Effector memory CD4-positive, alpha-beta T cell (primary cell): ENCODE measurements around the gene SPACDR.
"Not testable (repeated sequence)": the region's sequence is repeated elsewhere in the genome, so short reads cannot be mapped to it uniquely, and the experiment has no call there.

Source experiments
- DNase-seq, 3 donors: peaks; one replicate each; pipeline ENCODE4 v3.0.0-alpha.2; 2020
- H3K27ac ChIP-seq: 2 replicates; pipeline ENCODE4 v1.7.0; 2013; ENCODE audit warnings: mild to moderate bottlenecking, low read length, moderate library complexity; ENCODE audit not compliant: insufficient read depth, poor library complexity, severe bottlenecking
- H3K27me3 ChIP-seq: replicated peaks from 2 replicates; pipeline ENCODE4 v1.7.0; 2013; ENCODE audit warnings: mild to moderate bottlenecking, low read length; ENCODE audit not compliant: insufficient read depth, control insufficient read depth, poor library complexity, severe bottlenecking
- H3K36me3 ChIP-seq: 2 replicates; pipeline ENCODE4 v1.7.0; 2013; ENCODE audit warnings: mild to moderate bottlenecking, low read length, moderate library complexity; ENCODE audit not compliant: control insufficient read depth, insufficient read depth
- H3K4me1 ChIP-seq: 2 replicates; pipeline ENCODE4 v1.7.0; 2013; ENCODE audit warnings: low read length, mild to moderate bottlenecking; ENCODE audit not compliant: control insufficient read depth, insufficient read depth, poor library complexity, severe bottlenecking
- H3K4me3 ChIP-seq: 2 replicates; pipeline ENCODE4 v1.7.0; 2013; ENCODE audit warnings: low read length, low read depth, mild to moderate bottlenecking; ENCODE audit not compliant: insufficient read depth, poor library complexity, severe bottlenecking
- H3K9me3 ChIP-seq: 2 replicates; pipeline ENCODE4 v1.7.0; 2013; ENCODE audit warnings: mild to moderate bottlenecking, low read length, moderate library complexity; ENCODE audit not compliant: control insufficient read depth
- total RNA-seq, 3 donors: gene quantifications; one replicate each; lab custom pipeline; 2026; lab: John Stamatoyannopoulos, UW

SPACDR gene, protein sequence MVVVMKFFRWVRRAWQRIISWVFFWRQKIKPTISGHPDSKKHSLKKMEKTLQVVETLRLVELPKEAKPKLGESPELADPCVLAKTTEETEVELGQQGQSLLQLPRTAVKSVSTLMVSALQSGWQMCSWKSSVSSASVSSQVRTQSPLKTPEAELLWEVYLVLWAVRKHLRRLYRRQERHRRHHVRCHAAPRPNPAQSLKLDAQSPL
- total RNA-seq, result 0.17 to 0.44 (median 0.19) reads per million in 3 donors

DNA sequence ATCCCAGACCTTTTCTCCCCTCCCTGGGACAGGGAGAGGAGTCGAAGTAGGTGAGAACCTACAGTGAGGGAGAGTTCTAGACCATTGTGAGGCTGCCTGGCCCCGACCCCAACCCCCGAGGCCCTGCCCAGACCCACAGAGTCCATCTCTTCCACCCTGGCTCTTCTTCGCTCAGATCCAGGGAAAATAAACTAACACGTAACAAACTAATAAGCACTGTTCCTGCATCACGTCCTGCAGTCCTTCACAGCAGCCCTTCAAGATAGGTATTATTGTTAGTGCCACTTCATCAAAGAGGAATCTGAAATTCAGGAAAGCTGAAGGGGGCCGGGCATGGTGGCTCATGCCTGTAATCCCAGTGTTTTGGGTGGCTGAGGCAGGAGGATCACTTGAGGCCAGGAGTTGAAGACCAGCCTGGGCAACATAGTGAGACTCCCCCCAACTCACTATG, at the start of gene SPACDR:
Gene SPACDR, minus strand, starts transcription at position 51 of the 451 bp plus-strand sequence. CDS start 235 bp downstream, outside the sequence.
- no peaks in the 10 kb centered on the region for H3K9me3 ChIP-seq
- no peak within 1 kb of the TSS for H3K4me3 ChIP-seq
- peaks cover under 1% of the 10 kb centered on the region for H3K4me1 ChIP-seq
- H3K36me3 ChIP-seq, result peaks cover 43% of the 10 kb centered on the region
- no peaks in the 10 kb centered on the region for H3K27me3 ChIP-seq
- H3K27ac ChIP-seq, result no peak within 1 kb of the TSS
- DNase-seq, result no peak

DNA sequence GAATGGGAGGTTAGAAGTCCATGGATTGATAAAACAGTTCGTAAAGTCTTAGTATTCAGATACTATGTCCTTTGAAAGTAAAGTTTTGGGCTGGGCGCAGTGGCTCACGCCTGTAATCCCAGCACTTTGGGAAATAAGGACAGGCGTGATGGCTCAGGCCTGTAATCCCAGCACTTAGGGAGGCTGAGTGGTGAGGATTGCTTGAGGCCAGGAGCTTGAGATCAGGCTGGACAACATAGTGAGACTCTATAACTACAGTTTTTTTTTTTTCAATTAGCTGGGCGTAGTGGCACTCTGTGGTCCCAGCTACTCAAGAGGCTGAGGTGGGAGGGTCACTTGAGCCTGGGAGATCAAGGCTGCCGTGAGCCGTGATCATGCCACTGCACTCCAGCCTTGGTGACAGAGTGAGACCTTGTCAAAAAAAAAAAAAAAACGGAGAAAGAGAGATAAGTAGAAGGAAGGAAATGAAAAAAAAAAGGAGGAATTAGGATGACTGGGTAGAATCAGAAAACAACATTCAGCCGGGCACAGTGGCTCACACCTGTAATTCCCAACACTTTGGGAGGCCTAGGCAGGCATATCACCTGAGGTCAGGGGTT, 49.3 kb upstream of the SPACDR start:
- Histone ChIP-seq H3K9me3 (no peaks in the 10 kb centered on the region), H3K4me1 (peaks cover 22% of the 10 kb centered on the region), H3K27me3 (no peaks in the 10 kb centered on the region), H3K4me3 (no peak overlapping the region), H3K36me3 (no peaks in the 10 kb centered on the region), H3K27ac (no peak overlapping the region)
- DNase-seq, result no peak

DNA sequence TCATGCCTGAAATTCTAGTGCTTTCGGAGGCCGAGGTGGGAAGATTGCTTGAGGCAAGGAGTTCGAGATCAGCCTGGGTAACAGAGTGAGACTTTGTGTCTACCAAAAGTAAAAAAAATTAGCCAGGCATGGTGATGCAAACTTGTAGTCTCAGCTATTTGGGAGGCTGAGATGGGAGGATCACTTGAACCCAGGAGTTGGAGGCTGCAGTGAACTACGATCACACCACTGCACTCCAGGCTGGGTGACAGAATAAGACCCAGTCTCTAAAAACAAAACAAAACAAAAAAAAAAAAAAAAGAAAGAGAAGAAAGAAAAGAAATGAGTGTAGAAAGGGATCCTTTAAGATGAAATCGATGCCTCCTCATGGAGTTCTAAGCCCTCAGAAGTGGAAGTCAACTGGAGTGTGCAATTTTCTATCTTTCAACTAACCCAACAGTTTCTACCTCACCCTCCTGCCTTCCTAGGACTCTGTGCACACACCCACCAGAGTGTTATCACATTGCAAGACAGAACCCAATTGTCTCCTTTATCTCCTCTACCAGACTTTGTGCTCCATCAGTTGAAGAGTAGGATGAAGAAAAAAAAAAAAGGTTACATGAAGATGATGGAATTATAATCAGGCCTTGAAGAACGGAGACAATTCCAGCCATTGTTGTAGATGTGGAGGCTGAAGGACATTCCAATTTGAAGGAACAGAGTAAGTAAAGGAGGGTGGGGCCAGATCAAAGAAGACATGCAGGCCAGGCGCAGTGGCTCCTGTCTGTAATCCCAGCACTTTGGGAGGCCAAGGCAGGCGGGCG, 46.6 kb upstream of the SPACDR start:
- H3K36me3 ChIP-seq, result no peaks in the 10 kb centered on the region
- no peak overlapping the region for H3K27ac ChIP-seq
- H3K4me3 ChIP-seq, result no peak overlapping the region
- no peak for DNase-seq
- H3K9me3 ChIP-seq, result no peaks in the 10 kb centered on the region
- peaks cover 8% of the 10 kb centered on the region for H3K4me1 ChIP-seq
- no peaks in the 10 kb centered on the region for H3K27me3 ChIP-seq

DNA sequence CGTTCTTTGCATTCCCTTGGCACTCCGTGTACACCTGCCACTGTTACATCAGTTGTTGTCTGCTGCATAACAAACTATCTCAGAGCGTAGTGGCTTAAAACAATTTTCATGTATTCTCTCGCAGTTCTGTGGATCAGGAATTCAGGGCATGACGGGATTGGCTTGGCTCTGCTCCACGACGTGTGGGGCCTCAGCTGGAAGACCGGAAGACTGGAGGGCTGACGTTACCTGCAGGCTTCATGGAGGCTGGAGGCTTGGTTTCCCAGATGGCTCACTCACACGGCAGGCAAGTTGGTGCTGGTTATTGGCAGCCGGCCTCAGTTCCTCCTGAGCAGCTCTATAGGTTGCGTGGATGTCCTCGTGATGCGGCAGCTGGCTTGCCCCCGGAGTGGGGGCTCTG, 45.2 kb upstream of the SPACDR start:
- no peaks in the 10 kb centered on the region for H3K9me3 ChIP-seq
- H3K4me1 ChIP-seq, result no peaks in the 10 kb centered on the region
- no peaks in the 10 kb centered on the region for H3K36me3 ChIP-seq
- no peaks in the 10 kb centered on the region for H3K27me3 ChIP-seq
- H3K4me3 ChIP-seq, result no peak overlapping the region
- H3K27ac ChIP-seq, result no peak overlapping the region
- DNase-seq, result no peak

DNA sequence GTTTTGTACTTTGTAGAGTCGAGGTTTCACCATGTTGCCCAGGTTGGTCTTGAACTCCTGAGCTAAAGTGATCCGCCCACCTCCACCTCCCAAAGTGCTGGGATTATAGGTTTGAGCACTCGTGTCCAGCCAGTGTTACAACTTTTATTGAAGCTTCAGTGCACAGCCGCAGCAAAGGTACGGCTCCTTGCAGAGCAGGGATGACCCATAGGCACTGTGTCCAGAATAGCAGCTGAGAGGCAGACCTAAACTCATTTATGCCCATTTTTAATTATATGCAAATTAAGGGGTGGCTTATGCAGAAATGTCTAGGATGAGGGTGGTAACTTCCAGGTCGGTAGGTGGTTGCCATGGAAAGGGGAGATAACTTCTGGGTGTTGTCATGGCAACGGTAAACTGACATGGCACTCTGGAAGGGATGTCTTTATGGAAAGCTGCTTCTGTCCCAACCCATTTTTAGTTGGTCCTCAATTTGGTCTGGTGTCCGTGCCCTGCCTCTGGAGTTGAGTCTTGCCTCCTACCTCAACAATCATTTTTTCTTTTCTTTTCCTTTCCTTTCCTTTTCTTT, 42.4 kb upstream of the SPACDR start:
- no peaks in the 10 kb centered on the region for H3K9me3 ChIP-seq
- no peak for DNase-seq
- no peak overlapping the region for H3K4me3 ChIP-seq
- no peak overlapping the region for H3K27ac ChIP-seq
- no peaks in the 10 kb centered on the region for H3K27me3 ChIP-seq
- no peaks in the 10 kb centered on the region for H3K36me3 ChIP-seq
- no peaks in the 10 kb centered on the region for H3K4me1 ChIP-seq

DNA sequence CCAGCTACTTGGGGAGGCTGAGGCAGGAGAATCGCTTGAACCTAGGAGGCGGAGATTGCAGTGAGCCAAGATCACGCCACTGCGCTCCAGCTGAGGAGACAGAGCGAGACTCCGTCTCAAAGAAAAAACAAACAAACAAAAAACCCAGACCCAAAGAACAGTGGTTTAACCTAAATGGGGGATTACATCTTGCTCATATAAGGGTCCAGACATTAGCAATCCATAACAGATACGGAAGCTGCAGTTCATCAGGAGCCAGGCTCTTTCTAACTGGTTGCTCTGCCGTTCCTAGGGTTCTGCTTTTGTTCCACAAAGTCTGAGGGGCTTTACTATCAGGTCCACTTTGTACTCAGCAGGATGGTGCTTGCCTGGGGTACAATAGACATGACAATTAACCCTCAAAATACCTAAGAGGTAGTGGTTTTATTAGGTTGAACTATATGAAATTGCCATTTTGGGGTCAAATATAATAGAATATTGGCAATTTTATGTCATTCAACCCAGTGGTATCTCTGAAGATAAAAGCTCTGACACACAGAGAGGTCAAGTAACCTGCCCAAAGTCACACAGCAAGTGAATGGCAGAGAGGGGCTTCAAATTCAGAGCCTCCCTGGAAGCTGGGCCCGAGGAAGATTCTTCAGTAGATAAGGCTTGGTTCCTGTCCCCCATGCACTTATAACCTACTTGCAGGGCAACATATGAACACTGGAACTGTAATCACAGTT, 41.0 kb upstream of the SPACDR start:
- Histone ChIP-seq H3K9me3 (no peaks in the 10 kb centered on the region), H3K27ac (no peak overlapping the region), H3K27me3 (no peaks in the 10 kb centered on the region), H3K4me1 (no peaks in the 10 kb centered on the region), H3K36me3 (no peaks in the 10 kb centered on the region), H3K4me3 (no peak overlapping the region)
- no peak for DNase-seq

DNA sequence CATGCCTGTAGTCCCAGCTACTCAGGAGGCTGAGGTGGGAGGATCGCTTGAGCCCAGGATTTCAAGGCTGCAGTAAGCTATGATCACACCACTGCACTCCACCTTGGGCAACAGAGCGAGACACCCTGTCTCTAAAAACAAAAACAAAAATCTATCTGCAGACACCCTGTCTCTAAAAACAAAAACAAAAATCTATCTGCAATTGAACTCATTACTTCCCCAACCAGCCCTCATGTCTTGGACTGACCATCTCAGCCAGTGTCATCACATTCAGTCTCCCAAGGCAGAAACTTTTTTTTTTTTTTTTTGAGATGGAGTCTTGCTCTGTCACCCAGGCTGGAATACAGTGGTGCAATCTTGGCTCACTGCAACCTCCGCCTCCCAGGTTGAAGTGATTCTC, 40.0 kb upstream of the SPACDR start:
- not testable (repeated sequence) for H3K27ac ChIP-seq, H3K36me3 ChIP-seq, H3K4me1 ChIP-seq, DNase-seq, H3K9me3 ChIP-seq, H3K27me3 ChIP-seq, H3K4me3 ChIP-seq

DNA sequence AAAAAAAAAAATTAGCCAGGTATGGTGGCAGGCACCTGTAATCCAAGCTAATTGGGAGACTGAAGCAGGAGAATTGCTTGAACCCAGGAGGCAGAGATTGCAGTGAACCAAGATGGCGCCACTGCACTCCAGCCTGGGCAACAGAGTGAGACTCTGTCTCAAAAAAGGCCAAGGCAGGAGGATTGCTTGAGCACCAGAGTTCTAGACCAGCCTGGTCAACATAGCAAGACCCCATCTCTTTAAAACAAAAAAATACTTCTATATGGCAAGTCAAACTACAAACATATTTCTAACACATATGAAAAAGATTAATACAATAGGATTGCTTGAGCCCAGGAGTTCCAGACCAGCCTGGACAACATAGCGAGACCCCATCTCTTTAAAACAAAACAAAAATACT, 36.7 kb upstream of the SPACDR start:
- H3K36me3 ChIP-seq, H3K27me3 ChIP-seq, H3K27ac ChIP-seq, H3K4me1 ChIP-seq, DNase-seq, H3K9me3 ChIP-seq, H3K4me3 ChIP-seq: not testable (repeated sequence)

DNA sequence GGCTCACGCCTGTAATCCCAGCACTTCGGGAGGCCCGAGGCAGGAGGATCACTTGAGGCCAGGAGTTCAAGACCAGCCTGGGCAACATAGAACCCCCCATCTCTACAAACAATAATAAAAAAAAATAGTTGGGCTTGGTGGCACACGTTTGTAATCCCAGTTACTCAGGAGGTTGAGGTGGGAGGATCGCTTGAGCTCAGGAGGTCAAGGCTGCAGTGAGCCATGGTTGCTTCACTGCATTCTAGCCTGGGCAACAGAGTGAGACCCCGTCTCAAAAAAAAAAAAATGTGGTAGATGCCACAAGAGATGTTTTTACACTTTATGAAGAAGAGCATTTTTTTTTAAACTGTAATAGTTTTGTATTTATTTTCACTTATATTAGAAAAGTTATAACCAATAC, 32.4 kb upstream of the SPACDR start:
- Histone ChIP-seq H3K27me3 (no peaks in the 10 kb centered on the region), H3K27ac (no peak overlapping the region), H3K4me1 (peaks cover 14% of the 10 kb centered on the region), H3K36me3 (no peaks in the 10 kb centered on the region), H3K4me3 (no peak overlapping the region), H3K9me3 (no peaks in the 10 kb centered on the region)
- no peak for DNase-seq
